Mucosa of stomach (tissue), 1 donor: ENCODE data around the gene LTB4R.

Experiments
- H3K27me3 ChIP-seq: one replicate; pipeline ENCODE4 v1.7.0; 2013; ENCODE audit warnings: mild to moderate bottlenecking, low read length; ENCODE audit not compliant: control insufficient read depth, insufficient read depth
- H3K36me3 ChIP-seq: one replicate; pipeline ENCODE4 v1.7.0; 2013; ENCODE audit warnings: low read length; ENCODE audit not compliant: control insufficient read depth, insufficient read depth
- H3K4me1 ChIP-seq: one replicate; pipeline ENCODE4 v1.7.0; 2013; ENCODE audit warnings: mild to moderate bottlenecking, low read length; ENCODE audit not compliant: control insufficient read depth, insufficient read depth
- H3K4me3 ChIP-seq: one replicate; pipeline ENCODE4 v1.7.0; 2013; ENCODE audit warnings: low read length
- H3K9ac ChIP-seq: one replicate; pipeline ENCODE4 v1.7.0; 2013; ENCODE audit warnings: mild to moderate bottlenecking, low read length, moderate library complexity
- H3K9me3 ChIP-seq: one replicate; pipeline ENCODE4 v1.7.0; 2013; ENCODE audit warnings: mild to moderate bottlenecking, low read length, moderate library complexity; ENCODE audit not compliant: control insufficient read depth
- donor health status: Pancreatic carcinoma.

The LTB4R gene, protein sequence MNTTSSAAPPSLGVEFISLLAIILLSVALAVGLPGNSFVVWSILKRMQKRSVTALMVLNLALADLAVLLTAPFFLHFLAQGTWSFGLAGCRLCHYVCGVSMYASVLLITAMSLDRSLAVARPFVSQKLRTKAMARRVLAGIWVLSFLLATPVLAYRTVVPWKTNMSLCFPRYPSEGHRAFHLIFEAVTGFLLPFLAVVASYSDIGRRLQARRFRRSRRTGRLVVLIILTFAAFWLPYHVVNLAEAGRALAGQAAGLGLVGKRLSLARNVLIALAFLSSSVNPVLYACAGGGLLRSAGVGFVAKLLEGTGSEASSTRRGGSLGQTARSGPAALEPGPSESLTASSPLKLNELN

DNA sequence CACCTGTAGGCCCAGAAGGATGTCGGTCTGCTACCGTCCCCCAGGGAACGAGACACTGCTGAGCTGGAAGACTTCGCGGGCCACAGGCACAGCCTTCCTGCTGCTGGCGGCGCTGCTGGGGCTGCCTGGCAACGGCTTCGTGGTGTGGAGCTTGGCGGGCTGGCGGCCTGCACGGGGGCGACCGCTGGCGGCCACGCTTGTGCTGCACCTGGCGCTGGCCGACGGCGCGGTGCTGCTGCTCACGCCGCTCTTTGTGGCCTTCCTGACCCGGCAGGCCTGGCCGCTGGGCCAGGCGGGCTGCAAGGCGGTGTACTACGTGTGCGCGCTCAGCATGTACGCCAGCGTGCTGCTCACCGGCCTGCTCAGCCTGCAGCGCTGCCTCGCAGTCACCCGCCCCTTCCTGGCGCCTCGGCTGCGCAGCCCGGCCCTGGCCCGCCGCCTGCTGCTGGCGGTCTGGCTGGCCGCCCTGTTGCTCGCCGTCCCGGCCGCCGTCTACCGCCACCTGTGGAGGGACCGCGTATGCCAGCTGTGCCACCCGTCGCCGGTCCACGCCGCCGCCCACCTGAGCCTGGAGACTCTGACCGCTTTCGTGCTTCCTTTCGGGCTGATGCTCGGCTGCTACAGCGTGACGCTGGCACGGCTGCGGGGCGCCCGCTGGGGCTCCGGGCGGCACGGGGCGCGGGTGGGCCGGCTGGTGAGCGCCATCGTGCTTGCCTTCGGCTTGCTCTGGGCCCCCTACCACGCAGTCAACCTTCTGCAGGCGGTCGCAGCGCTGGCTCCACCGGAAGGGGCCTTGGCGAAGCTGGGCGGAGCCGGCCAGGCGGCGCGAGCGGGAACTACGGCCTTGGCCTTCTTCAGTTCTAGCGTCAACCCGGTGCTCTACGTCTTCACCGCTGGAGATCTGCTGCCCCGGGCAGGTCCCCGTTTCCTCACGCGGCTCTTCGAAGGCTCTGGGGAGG, at the start of gene LTB4R:
TSS of gene LTB4R (plus strand) at position 857 of the 959 bp plus-strand sequence. CDS start 4,150 bp downstream, outside the sequence.
- H3K27me3 ChIP-seq, result no peaks in the 10 kb centered on the region
- no peak within 1 kb of the TSS for H3K4me3 ChIP-seq
- no peaks in the 10 kb centered on the region for H3K9me3 ChIP-seq
- H3K4me1 ChIP-seq, result peaks cover 59% of the 10 kb centered on the region
- H3K36me3 ChIP-seq, result no peaks in the 10 kb centered on the region
- H3K9ac ChIP-seq, result peak within 1 kb of the TSS; percentile 37

DNA sequence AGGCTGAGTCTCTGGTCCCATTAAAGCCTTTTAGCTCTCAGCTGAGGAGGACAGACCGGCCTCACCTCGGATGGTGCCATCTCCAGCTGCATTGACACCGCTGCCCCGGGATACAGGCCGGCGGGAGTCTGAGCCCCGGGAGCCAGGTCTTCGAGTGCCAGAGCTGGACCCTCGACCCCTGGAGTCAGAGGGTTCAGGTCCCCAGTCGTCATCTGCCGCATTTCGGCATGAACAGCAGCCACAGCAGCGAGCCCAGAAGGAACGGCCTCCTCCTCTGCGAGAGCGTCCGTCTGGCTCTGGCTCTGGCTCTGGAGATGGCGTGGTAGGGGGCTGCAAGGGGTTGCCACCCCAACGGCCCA, 49.4 kb upstream of the LTB4R start:
- no peaks in the 10 kb centered on the region for H3K4me1 ChIP-seq
- no peaks in the 10 kb centered on the region for H3K27me3 ChIP-seq
- H3K9me3 ChIP-seq, result no peaks in the 10 kb centered on the region
- H3K36me3 ChIP-seq, result no peaks in the 10 kb centered on the region
- no peak overlapping the region for H3K4me3 ChIP-seq
- H3K9ac ChIP-seq, result no peak overlapping the region

DNA sequence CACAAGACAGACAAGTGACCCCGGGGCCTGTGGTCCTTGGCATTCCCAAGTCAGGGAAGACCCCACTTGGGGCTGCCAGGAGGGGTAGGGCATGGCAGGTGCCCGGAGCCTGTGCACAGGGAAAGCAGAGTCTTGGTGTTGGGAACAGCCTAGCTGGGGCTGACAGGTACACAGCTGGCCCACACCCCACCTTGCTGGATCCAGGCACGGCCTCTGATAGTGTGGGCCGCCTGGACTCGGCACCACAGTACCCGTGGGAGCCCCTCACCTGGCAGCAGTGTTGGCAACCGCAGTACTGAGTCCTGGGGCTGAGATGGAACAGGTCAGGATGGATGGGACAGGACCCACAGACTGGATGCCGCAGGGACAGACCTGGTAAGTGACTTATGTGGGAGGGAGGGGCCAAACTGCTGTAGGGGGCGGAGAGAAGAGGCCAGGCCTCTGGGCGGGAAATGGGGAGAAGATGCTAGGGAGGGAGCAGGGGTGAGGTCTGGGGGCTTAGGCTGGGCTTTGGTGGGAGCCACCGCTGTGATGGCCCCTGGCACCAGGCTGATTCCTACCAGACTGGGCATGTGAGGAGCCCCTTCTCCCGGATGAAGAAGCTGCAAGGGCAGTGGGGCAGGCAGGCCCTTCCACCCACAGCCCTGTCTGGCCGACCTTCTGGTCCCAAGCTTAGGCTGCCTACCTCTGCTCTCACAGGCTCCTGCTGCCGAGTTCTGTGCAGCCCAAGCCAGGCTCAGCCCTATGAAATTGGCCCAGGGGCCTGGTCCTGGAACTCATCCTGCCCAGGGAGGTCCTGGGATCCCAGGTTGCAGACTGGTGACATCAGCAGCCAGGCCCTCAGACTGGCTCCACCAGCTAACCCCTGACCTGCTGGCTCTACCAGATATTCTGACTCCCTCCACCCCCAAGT, 48.2 kb upstream of the LTB4R start, which contains the start of gene TGM1:
TSS of gene TGM1 (minus strand) at position 357 of the 913 bp plus-strand sequence. CDS start 825 bp downstream, outside the sequence.
- Histone ChIP-seq H3K4me3 (no peak within 1 kb of the TSS), H3K27me3 (no peaks in the 10 kb centered on the region), H3K4me1 (no peaks in the 10 kb centered on the region), H3K9me3 (no peaks in the 10 kb centered on the region), H3K36me3 (no peaks in the 10 kb centered on the region), H3K9ac (no peak within 1 kb of the TSS)

DNA sequence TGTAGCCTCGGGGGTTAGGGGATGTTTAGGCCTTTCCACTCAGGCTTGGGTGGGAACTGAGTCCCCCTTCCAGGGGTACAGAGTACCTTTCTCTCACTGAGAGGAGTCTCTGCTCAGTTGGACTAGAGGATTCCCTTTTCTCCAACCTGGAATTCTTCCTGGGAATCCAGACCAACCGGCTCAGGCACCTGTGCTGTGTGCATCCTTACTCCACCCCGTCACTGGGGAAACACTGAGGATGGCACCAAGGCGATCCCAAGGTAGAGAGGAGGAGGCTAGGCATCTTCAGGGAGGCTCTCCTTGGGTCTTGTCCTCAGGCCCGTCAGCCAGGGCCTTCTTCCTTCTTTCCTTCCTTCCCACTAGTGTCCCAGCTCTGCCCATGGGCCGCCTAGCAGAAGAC, 47.5 kb upstream of the LTB4R start:
- no peaks in the 10 kb centered on the region for H3K27me3 ChIP-seq
- no peaks in the 10 kb centered on the region for H3K36me3 ChIP-seq
- H3K4me1 ChIP-seq, result no peaks in the 10 kb centered on the region
- H3K4me3 ChIP-seq, result no peak overlapping the region
- H3K9me3 ChIP-seq, result no peaks in the 10 kb centered on the region
- H3K9ac ChIP-seq, result no peak overlapping the region

DNA sequence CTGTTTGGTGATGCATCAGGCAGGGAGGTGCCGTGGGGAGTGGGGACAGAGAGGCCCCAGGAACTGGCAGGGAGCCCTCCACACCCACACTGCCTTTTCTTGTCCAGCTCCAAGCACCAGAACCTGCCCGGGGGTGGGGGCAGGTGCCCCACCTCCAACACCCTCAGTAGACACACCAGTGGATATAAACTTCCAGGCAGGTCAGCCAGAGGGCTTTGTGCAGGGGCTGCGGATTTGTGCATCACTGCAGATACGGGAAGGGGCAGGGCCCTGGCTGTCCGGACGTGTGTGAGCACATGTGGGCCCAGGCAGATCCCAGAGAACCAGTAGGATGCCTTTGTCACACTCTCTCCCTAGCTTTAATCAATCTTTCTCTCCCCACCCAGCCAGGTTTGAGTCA, 47.0 kb upstream of the LTB4R start:
- no peak overlapping the region for H3K9ac ChIP-seq
- no peak overlapping the region for H3K4me3 ChIP-seq
- H3K4me1 ChIP-seq, result no peaks in the 10 kb centered on the region
- no peaks in the 10 kb centered on the region for H3K27me3 ChIP-seq
- H3K36me3 ChIP-seq, result no peaks in the 10 kb centered on the region
- no peaks in the 10 kb centered on the region for H3K9me3 ChIP-seq

DNA sequence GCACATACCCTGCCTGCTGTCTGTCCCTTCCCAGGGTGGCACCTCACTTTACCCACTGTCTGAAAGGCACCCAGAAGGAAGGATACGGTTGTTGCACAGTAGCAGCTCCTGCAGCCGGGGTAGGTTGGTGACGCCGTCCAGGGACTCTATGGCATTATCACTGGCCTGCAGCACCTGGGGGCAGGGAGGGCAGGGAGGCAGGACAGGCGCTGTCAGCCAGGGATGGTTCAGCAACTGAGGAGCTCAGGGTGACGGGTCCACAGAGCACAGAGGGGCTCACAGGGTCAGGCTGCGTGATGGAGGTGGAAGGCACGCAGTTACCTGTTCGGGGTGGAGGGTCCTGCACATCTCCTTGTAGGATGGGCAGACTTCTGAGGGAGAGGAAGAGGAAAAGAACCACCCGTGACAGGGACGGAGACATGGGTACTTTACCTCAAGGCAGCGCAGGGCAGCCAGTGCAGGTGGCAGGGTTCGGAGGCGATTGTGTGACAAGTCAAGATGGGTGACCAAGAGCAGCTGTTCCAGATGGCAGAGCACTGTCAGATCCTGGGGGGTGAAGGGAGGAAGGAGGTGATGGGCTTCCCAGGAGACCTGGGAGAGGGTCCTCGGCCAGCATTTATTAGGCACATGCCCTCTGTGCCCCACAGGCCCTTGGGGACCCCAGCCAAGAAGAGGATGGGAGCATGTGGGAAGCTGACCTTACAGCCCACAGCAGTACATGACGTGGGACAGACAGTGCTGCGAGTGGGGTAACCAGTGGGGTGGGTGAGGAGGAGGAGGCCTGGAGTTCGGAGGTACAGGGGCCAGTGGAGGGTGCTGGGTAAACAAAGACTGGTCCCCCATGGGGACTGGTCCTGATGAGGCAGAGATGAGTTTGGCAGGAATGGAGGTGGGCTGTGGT, 44.7 kb upstream of the LTB4R start:
- peaks cover 5% of the 10 kb centered on the region for H3K4me1 ChIP-seq
- H3K27me3 ChIP-seq, result no peaks in the 10 kb centered on the region
- H3K9ac ChIP-seq, result no peak overlapping the region
- no peaks in the 10 kb centered on the region for H3K9me3 ChIP-seq
- H3K4me3 ChIP-seq, result no peak overlapping the region
- no peaks in the 10 kb centered on the region for H3K36me3 ChIP-seq

DNA sequence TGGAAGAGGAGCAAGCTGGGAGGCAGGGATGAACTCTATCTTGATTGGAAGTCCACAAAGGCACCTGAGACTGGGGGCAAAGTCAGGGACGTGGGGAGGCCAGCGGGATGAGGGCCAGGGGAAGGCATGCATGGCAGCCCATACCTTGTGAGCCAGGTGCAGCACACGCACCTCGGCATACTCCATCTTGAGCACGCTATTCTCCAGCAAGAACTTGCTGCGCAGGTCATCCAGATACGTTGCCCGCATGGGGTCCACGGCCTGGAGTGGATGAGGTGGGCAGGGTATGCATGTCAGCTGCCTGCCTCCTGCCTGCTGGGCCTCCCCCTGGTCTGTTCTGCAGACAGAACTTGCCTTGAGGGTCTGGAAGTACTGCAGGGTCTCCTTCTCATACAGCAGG, 43.8 kb upstream of the LTB4R start:
- no peak overlapping the region for H3K9ac ChIP-seq
- H3K36me3 ChIP-seq, result no peaks in the 10 kb centered on the region
- H3K9me3 ChIP-seq, result no peaks in the 10 kb centered on the region
- H3K4me3 ChIP-seq, result no peak overlapping the region
- no peaks in the 10 kb centered on the region for H3K27me3 ChIP-seq
- H3K4me1 ChIP-seq, result peaks cover 9% of the 10 kb centered on the region

DNA sequence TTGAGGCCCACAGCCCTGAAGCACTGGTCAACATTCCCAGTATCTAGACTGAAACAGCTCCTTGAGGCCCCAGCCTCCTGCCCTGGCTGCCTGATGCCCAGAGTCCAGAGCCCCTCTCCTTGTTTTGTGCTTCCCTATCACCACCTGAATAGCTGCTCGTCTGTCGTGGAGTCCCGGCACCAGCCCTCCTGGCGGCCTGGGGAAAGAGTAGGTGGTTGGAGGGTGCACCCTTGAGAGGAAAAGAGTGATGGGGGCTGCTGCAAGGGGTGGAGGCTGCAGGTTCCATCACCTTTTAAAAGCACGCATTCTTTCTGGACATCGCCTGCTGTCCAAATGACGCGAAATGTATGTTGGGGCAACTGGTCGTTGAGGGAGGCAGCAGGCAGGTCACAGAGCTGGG, 43.1 kb upstream of the LTB4R start:
- no peaks in the 10 kb centered on the region for H3K27me3 ChIP-seq
- no peaks in the 10 kb centered on the region for H3K9me3 ChIP-seq
- H3K4me3 ChIP-seq, result no peak overlapping the region
- peaks cover 9% of the 10 kb centered on the region for H3K4me1 ChIP-seq
- no peak overlapping the region for H3K9ac ChIP-seq
- H3K36me3 ChIP-seq, result no peaks in the 10 kb centered on the region

DNA sequence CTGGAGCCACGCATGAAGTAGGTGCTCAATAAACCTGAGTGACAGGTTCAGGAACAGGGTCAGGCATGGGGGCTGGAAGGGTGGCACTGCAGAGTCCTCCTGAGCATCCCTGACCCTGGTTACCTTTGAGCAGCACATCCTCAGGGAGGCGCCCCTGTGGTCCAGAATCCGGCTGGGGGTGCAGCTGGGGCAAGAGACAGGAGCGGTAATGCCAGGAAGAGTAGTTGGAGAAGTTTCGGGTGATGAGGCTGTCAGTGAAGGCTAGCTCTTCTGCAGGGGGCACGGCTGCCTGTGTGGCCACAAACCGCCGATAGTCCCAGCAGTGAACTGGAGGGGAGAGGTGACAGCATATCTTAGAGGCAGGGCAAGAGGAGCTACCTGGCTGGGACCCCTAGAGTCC, 41.9 kb upstream of the LTB4R start:
- Histone ChIP-seq H3K9me3 (no peaks in the 10 kb centered on the region), H3K4me1 (peaks cover 16% of the 10 kb centered on the region), H3K36me3 (no peaks in the 10 kb centered on the region), H3K4me3 (no peak overlapping the region), H3K9ac (no peak overlapping the region), H3K27me3 (no peaks in the 10 kb centered on the region)

DNA sequence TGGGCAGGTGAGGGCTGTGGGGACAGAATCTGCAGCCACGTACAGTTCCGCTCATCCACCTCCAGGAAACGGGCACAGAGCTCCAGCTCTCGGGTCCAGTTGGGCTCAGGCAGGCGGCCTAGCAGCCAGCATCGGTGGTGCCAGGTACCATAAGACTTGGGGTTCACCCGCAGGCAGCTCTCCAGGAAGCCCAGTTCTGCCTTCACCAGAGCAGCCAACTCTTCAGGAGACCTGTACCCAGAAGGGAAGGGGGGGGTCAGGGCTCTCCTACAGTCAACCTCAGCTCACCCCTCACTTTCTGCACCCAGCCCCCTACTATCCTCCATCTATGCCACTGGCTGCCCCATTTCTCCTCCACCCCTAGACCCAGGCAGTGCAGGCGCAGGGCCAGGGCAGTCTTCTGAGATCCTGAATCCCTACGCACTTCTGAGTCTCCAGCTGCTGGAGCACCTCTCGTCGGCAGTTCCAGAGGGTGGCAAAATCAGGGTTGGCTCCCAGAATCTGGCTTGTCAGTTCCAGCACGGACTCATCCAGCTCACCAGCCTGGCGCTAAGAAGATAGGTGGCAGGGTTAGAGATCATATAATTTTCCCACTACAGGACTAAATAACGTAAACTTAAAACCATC, 41.3 kb upstream of the LTB4R start:
- Histone ChIP-seq H3K9me3 (no peaks in the 10 kb centered on the region), H3K36me3 (no peaks in the 10 kb centered on the region)

More for the DNA sequence above, 41.3 kb upstream of the LTB4R start:
- no peak overlapping the region for H3K4me3 ChIP-seq
- H3K4me1 ChIP-seq, result peaks cover 18% of the 10 kb centered on the region
- no peaks in the 10 kb centered on the region for H3K27me3 ChIP-seq
- no peak overlapping the region for H3K9ac ChIP-seq
